SK-N-MC (cell line): ENCODE data around the gene LILRA5.
"Not testable (repeated sequence)": the region's sequence is repeated elsewhere in the genome, so short reads cannot be mapped to it uniquely, and the experiment has no call there.

Experiments used
- EZH2 ChIP-seq: fragments of 200-600 bp; sonication (generic); IDR thresholded peaks from one replicate; pipeline ENCODE4 v1.6.1; 2017; ENCODE audit warnings: antibody characterized with exemption
- POLR2AphosphoS5 ChIP-seq: IDR thresholded peaks from 2 replicates; pipeline ENCODE4 v1.6.1; 2012; ENCODE audit warnings: mild to moderate bottlenecking, low read depth, low read length, borderline replicate concordance

DNA sequence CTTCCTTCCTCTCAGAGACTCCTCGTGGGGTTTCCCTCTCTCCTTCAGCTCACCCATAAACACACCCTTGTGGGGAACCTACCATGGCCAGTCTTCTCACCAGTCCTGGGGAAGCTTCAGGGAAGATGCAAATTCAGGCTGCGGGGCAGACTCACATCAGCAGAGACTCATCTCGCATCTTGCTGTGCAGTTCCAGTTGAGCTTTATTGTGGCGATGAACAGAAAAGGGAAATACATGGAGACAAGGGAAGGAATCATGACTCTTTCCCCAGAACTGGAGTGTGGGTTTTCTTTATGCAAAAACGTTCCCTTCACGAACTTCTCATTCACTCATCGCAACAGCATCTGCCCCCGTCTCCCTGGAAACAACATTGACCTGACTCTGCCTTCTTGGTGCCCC lies 23.8 kb downstream of the LILRA5 start:
- TF ChIP-seq POLR2AphosphoS5, EZH2: not testable (repeated sequence)
